GM21825 (cell line): Measurements from ENCODE around the gene RNF26.

ENCODE experiments used
- ATAC-seq: cut with Tn5 transposase; IDR thresholded peaks from one replicate; pipeline ENCODE4 v1.9.1; 2021; ENCODE audit warnings: mild to moderate bottlenecking, moderate library complexity; ENCODE audit not compliant: unreplicated experiment

Gene RNF26

GRCh38 chr11:119334174-119334930 is at the start of gene RNF26:
RNF26 (plus strand) TSS chr11:119334527; CDS start chr11:119335123, 596 bp downstream.
- ATAC-seq = peak; percentile 91

GRCh38 chr11:119285431-119285830 is 48.9 kb upstream of the RNF26 start:
- ATAC-seq = no peak

GRCh38 chr11:119288219-119288618 is 46.1 kb upstream of the RNF26 start:
- no peak for ATAC-seq

- ATAC-seq = no peak
Observed at GRCh38 chr11:119290894-119291497, 43.3 kb upstream of the RNF26 start.

GRCh38 chr11:119293461-119293860 is 40.9 kb upstream of the RNF26 start:
- no peak for ATAC-seq

- no peak for ATAC-seq
Observed at GRCh38 chr11:119295178-119295577, 39.1 kb upstream of the RNF26 start.

- no peak for ATAC-seq
Observed at GRCh38 chr11:119297938-119298337, 36.4 kb upstream of the RNF26 start.

GRCh38 chr11:119298726-119299125 is 35.6 kb upstream of the RNF26 start:
- no peak for ATAC-seq

GRCh38 chr11:119299416-119299815 is 34.9 kb upstream of the RNF26 start:
- ATAC-seq = no peak

GRCh38 chr11:119300198-119300964 is 33.9 kb upstream of the RNF26 start:
- no peak for ATAC-seq

- ATAC-seq = no peak
Observed at GRCh38 chr11:119303227-119303718, 31.1 kb upstream of the RNF26 start.

GRCh38 chr11:119305556-119306372 is 28.6 kb upstream of the RNF26 start:
- no peak for ATAC-seq

GRCh38 chr11:119306373-119306890 is 27.9 kb upstream of the RNF26 start:
- no peak for ATAC-seq

- no peak for ATAC-seq
Observed at GRCh38 chr11:119307219-119307618, 27.1 kb upstream of the RNF26 start.

- ATAC-seq = no peak
Observed at GRCh38 chr11:119307974-119308373, 26.4 kb upstream of the RNF26 start.

- no peak for ATAC-seq
Observed at GRCh38 chr11:119309411-119309810, 24.9 kb upstream of the RNF26 start.

- ATAC-seq = no peak
Observed at GRCh38 chr11:119309953-119310681, 24.2 kb upstream of the RNF26 start.

- ATAC-seq = no peak
Observed at GRCh38 chr11:119310682-119311052, 23.7 kb upstream of the RNF26 start.

GRCh38 chr11:119314726-119315125 is 19.6 kb upstream of the RNF26 start:
- ATAC-seq = no peak
